Measurements from ENCODE around the gene OR1C1.
"Not testable (repeated sequence)": the region's sequence is repeated elsewhere in the genome, so short reads cannot be mapped to it uniquely, and the experiment has no call there.

OR1C1 gene

DNA sequence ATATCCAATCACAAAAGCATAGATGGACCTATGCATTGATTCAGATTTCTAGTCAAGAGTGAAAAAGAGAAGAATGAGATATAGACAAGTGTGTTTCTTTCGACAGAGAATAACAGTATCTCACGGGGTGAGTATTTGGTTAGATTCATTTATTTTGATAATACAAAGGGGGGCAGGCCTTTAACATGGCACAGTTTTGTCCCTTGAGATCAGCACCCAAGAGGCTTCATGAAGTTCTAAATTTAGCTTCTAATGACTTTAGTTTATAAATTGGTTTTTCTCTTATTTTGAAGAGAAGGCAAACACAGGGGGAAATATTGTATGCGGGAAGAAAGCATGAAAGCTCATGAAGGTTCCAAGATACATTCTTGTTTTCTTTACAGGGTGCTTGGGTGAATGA is at the start of gene OR1C1:
Gene OR1C1 (minus strand): TSS at position 101 of the 400 bp plus-strand sequence. CDS start 2,150 bp downstream, outside the sequence.
- no peak for DNase-seq (ENCODE audit: low spot score)

- no peak for DNase-seq (ENCODE audit: low spot score)
These were observed 37.2 kb upstream of the OR1C1 start for GRCh38 chr1:247797518-247797917.

GRCh38 chr1:247769603-247770002 is 9.2 kb upstream of the OR1C1 start:
- DNase-seq (ENCODE audit: low spot score) = no peak

- DNase-seq (ENCODE audit: low spot score) = not testable (repeated sequence)
These were observed 6.0 kb downstream of the OR1C1 start for GRCh38 chr1:247754311-247754710.

- no peak for DNase-seq (ENCODE audit: low spot score)
These were observed 10.5 kb downstream of the OR1C1 start for GRCh38 chr1:247749870-247750269.

DNA sequence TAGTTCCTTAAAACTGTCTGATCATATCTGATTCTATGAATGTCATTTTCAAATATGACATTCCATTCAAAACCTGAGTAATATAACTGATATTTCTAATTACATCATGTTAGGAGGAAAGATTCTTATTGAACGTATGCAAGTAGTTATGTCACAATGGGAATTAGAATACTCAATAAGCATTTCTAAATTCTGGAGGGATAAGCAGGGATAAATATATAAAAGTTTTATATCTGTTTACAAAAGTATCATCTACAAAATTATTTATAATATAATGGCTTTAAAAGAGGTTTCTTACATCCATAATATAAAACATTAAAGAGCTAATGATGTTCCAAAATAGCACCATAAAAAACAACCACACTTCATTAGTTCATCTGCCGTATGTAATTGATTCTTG is 12.3 kb downstream of the OR1C1 start, which contains the start of gene OR14A2:
Gene OR14A2 (minus strand): TSS at position 101 of the 400 bp plus-strand sequence.
- no peak for DNase-seq (ENCODE audit: low spot score)

DNA sequence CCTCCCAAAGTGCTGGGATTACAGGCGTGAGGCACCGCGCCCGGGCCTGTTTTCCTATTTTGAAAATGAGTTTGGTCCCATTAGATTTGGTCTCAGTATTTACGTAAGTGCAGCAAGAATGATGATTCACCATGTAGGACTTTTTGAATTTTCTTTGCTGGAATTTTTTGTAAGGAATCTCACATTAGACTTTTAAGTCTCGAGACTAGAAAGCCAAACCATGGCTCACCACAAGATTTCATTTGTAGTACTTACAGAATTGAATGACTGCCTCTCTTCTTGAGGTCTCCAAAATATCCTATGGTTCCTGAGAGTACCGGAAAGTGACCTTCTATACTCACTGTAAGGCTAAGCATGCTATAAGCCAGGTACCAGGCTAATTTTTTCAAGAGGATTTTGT is 12.7 kb downstream of the OR1C1 start:
- no peak for DNase-seq (ENCODE audit: low spot score)

GRCh38 chr1:247746391-247746935 is 13.9 kb downstream of the OR1C1 start:
- DNase-seq (ENCODE audit: low spot score) = no peak

DNA sequence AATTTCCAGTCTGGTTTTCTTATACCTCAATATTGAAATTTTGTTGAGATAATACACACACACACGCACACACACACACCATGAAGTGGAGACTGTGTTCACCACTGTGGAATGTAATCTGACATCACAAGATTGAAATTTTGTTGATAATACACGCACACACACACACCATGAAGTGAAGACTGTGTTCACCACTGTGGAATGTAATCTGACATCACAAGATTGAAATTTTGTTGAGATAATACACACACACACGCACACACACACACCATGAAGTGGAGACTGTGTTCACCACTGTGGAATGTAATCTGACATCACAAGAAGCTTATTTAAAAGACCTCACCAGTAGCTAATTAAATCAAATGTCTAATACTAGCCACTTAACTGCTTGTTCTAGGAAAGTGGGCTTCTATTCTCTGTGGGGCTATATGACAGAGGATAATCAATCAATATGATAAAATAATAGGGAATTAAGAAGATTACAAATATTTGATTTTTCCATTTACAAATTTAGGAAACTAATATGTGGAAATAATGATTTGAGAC is 18.1 kb downstream of the OR1C1 start:
- DNase-seq (ENCODE audit: low spot score) = not testable (repeated sequence)

- no peak for DNase-seq (ENCODE audit: low spot score)
These were observed 18.6 kb downstream of the OR1C1 start for GRCh38 chr1:247741756-247742155.

GRCh38 chr1:247740721-247741120 is 19.6 kb downstream of the OR1C1 start:
- no peak for DNase-seq (ENCODE audit: low spot score)

DNA sequence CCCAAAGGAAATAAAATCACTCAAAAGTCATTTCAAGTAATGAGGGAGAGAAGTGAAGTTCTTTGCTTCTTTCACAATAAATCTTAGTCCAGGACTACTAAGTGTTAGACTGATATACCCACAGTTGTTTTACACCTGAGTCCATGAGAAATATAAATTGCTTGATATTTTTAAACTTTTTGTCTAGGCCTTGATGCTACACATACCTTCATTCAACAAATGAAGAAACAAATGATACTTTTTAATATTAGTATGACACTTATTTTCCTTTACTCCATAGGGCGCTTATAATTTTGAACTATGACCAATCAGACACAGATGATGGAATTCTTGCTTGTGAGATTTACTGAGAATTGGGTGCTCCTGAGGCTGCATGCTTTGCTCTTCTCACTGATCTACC is 22.0 kb downstream of the OR1C1 start, which contains the start of gene OR14K1:
Gene OR14K1 (plus strand): TSS at position 301 of the 400 bp plus-strand sequence. CDS start 0 bp downstream, at position 301.
- DNase-seq (ENCODE audit: low spot score) = no peak

GRCh38 chr1:247721222-247721621 is 39.1 kb downstream of the OR1C1 start:
- DNase-seq (ENCODE audit: low spot score) = no peak

GRCh38 chr1:247716546-247716945 is 43.8 kb downstream of the OR1C1 start, which contains the start of gene OR6F1:
OR6F1 (minus strand) TSS chr1:247716646; CDS start chr1:247712755, 3,891 bp downstream.
- DNase-seq (ENCODE audit: low spot score) = no peak

DNA sequence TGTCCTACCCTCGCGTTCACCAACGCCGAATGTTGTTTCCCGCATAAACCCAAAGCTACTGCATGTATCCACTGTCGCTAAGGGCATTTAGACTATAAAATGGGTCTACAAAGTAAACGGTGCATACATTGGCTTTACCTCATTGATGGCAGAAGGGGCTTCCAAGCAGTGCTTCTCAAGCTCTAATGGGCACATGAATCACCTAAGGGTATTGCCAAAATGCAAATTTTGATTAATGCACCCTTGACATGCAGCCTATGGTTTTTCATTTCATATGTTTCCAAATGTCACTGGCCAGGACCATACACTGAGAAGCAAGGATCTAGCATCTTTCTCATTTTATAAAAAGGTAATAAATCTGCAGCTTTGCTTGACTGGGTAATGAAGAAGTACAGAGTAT is 46.6 kb downstream of the OR1C1 start:
- no peak for DNase-seq (ENCODE audit: low spot score)

- not testable (repeated sequence) for DNase-seq (ENCODE audit: low spot score)
These were observed 49.7 kb downstream of the OR1C1 start for GRCh38 chr1:247710681-247711080.

All from SW480 (cell line).